B cell (primary cell): ENCODE measurements around the gene ANKRD13D. TPM values are rescaled to one million over a fixed set of nuclear protein-coding genes. Genes with fewer than 3 reads are reported as not detected.

Experiments
- ATAC-seq: fragments of 200-7000 bp; cut with Tn5 transposase; one replicate; pipeline ENCODE4 v1.10.0; 2021; ENCODE audit warnings: low read depth, mild to moderate bottlenecking, moderate number of reproducible peaks, moderate library complexity
- CTCF ChIA-PET: fragments of 350-600 bp; sonication (Branson Sonifier 250); formaldehyde crosslinking; loops from one replicate; lab custom pipeline; 2021; ENCODE audit warnings: antibody characterized with exemption, inconsistent platforms; lab: Charles Lee
- POLR2A ChIA-PET: fragments of 350-600 bp; sonication (Branson Sonifier 250); formaldehyde crosslinking; loops from one replicate; lab custom pipeline; 2021; ENCODE audit warnings: antibody characterized with exemption; lab: Charles Lee
- DNase-seq: peaks from one replicate; pipeline ENCODE4 v3.0.0; 2013
- H2AFZ ChIP-seq: 2 replicates; pipeline ENCODE4 v1.6.1; 2012; ENCODE audit warnings: mild to moderate bottlenecking, low read depth, low read length; ENCODE audit not compliant: insufficient read depth, poor library complexity, severe bottlenecking
- H3K27ac ChIP-seq, 2 donors: 1 replicate in 1 of 2; 2 replicates in 1 of 2; pipeline ENCODE4 v1.5.1; 2012 to 2013; ENCODE audit warnings: low read length in 2 of 2, mild to moderate bottlenecking in 2 of 2, moderate library complexity in 1 of 2
- H3K27me3 ChIP-seq, 4 experiments: fragments of 200-600 bp in 1 of 4; sonication (generic) in 1 of 4; replicated peaks in 1 of 4; 1 replicate in 2 of 4; 2 replicates in 2 of 4; pipeline versions ENCODE4 v1.6.1 to v1.7.0; 2013 to 2016; ENCODE audit warnings: low read length in 3 of 4, mild to moderate bottlenecking in 2 of 4, mixed read lengths in 1 of 4, moderate library complexity in 1 of 4; ENCODE audit not compliant: insufficient read depth in 4 of 4, control insufficient read depth in 3 of 4; ENCODE audit errors: control extremely low read depth in 1 of 4
- H3K36me3 ChIP-seq, 2 experiments: replicated peaks in 1 of 2; 1 replicate in 1 of 2; 2 replicates in 1 of 2; pipeline versions ENCODE4 v1.6.1 to v1.7.1; 2013; ENCODE audit warnings: low read length in 1 of 2; ENCODE audit not compliant: insufficient read depth in 2 of 2, control insufficient read depth in 1 of 2; ENCODE audit errors: control extremely low read depth in 1 of 2, extremely low read depth in 1 of 2
- H3K4me1 ChIP-seq, 2 donors: fragments of 200-600 bp in 1 of 2; sonication (generic) in 1 of 2; 1 replicate in 1 of 2; 2 replicates in 1 of 2; pipeline versions ENCODE4 v1.5.1 to v1.6.1; 2013 to 2017; ENCODE audit warnings: low read length in 2 of 2; ENCODE audit not compliant: control insufficient read depth in 2 of 2, insufficient read depth in 2 of 2
- H3K4me2 ChIP-seq: replicated peaks from 2 replicates; pipeline ENCODE3; 2012; ENCODE audit warnings: mild to moderate bottlenecking, low read depth, low read length; ENCODE audit not compliant: poor library complexity, severe bottlenecking
- H3K4me3 ChIP-seq, 5 experiments: fragments of 200-600 bp in 1 of 5; sonication (generic) in 1 of 5; 1 replicate in 3 of 5; 2 replicates in 2 of 5; pipeline versions ENCODE4 v1.5.1 to v1.7.0; 2011 to 2016; ENCODE audit warnings: low read length in 4 of 5, mild to moderate bottlenecking in 4 of 5, low read depth in 2 of 5, control low read depth in 1 of 5, moderate library complexity in 1 of 5; ENCODE audit not compliant: insufficient read depth in 1 of 5; ENCODE audit errors: control extremely low read depth in 1 of 5, extremely low read depth in 1 of 5
- H3K79me2 ChIP-seq: fragments of 200-600 bp; sonication (generic); one replicate; pipeline ENCODE4 v1.6.0; 2016; ENCODE audit warnings: low read length; ENCODE audit not compliant: control insufficient read depth, insufficient read depth
- H3K9ac ChIP-seq: fragments of 200-600 bp; sonication (generic); 2 replicates; pipeline ENCODE4 v1.6.1; 2017; ENCODE audit warnings: mild to moderate bottlenecking, low read length, moderate library complexity
- H3K9me3 ChIP-seq, 3 donors: one replicate each; pipeline versions ENCODE4 v1.6.1 to v1.7.1; 2013; ENCODE audit warnings: low read length in 2 of 3; ENCODE audit not compliant: control insufficient read depth in 2 of 3, insufficient read depth in 1 of 3; ENCODE audit errors: control extremely low read depth in 1 of 3
- H4K20me1 ChIP-seq: 2 replicates; pipeline ENCODE4 v1.6.0; 2012; ENCODE audit warnings: mild to moderate bottlenecking, low read length; ENCODE audit not compliant: insufficient read depth, control insufficient read depth, poor library complexity, severe bottlenecking
- H3K27ac Mint-ChIP-seq: one replicate; pipeline ENCODE4 v1.8.0; 2021; ENCODE audit warnings: mixed read lengths
- H3K27me3 Mint-ChIP-seq: one replicate; pipeline ENCODE4 v1.8.0; 2021; ENCODE audit warnings: mixed read lengths
- H3K4me1 Mint-ChIP-seq: one replicate; pipeline ENCODE4 v1.8.0; 2021; ENCODE audit warnings: mixed read lengths
- H3K4me3 Mint-ChIP-seq: one replicate; pipeline ENCODE4 v1.8.0; 2021; ENCODE audit warnings: mixed read lengths
- H3K9me3 Mint-ChIP-seq: one replicate; pipeline ENCODE4 v1.8.0; 2022; ENCODE audit warnings: mixed read lengths; ENCODE audit not compliant: insufficient read depth
- CTCF ChIP-seq: fragments of 200-600 bp; IDR thresholded peaks from one replicate; pipeline ENCODE4 v1.8.0; 2022; ENCODE audit warnings: antibody characterized with exemption, mild to moderate bottlenecking
- EZH2 ChIP-seq: IDR thresholded peaks from 2 replicates; pipeline ENCODE4 v1.6.1; 2012; ENCODE audit warnings: borderline replicate concordance, low read depth, mild to moderate bottlenecking, moderate library complexity, low read length; ENCODE audit not compliant: insufficient read depth, poor library complexity, severe bottlenecking
- WGBS: methylation state at CpG from one replicate; pipeline ENCODE4 v1.1.5; 2013; ENCODE audit warnings: missing lambda C conversion rate; ENCODE audit not compliant: insufficient coverage; 5-methylcytosine and 5-hydroxymethylcytosine counted together
- intact Hi-C: fragments of 100-400 bp; cut with micrococcal nuclease; formaldehyde crosslinking; loops from one replicate; pipeline ENCODE4 v1.10.0; 2022
- polyA plus RNA-seq: library from polyadenylated mRNA; depleted of rRNA; stranded (reverse); fragments of >200 nt; gene quantifications from 2 replicates; pipeline ENCODE4 v1.2.3, GENCODE V29; 2012
- total RNA-seq, 2 donors: library from RNA; stranded (reverse); fragments of 120-200 nt in 1 of 2; gene quantifications; 1 replicate in 1 of 2; 2 replicates in 1 of 2; pipeline versions ENCODE4 v1.2.3 to v1.2.4, GENCODE V29; 2013 to 2022

Gene ANKRD13D
- total and polyA plus RNA-seq, 2 donors (not counting 1 experiment from before 2014, with no cell fraction given), result 189 to 252 TPM

- Mint-ChIP-seq H3K9me3 (no peaks in the 10 kb centered on the region), H3K27me3 (no peaks in the 10 kb centered on the region), H3K4me3 (peak overlapping the region; percentile 96), H3K27ac (peak overlapping the region; percentile 99), H3K4me1 (peaks cover 43% of the 10 kb centered on the region)
- Histone ChIP-seq H3K9ac (peak overlapping the region; percentile 85), H3K9me3 (no peaks in the 10 kb centered on the region), H3K36me3 (peaks cover 0 to 27% of the 10 kb centered on the region in 2 experiments), H3K79me2 (peaks cover 55% of the 10 kb centered on the region), H3K27me3 (no peaks in the 10 kb centered on the region), H3K4me3 (peak overlapping the region; percentile 71 to 99 (median 82)), H3K4me1 (peaks cover 26 to 34% of the 10 kb centered on the region in 2 donors), H2AFZ (peak overlapping the region; percentile 34), H4K20me1 (peaks cover 46% of the 10 kb centered on the region), H3K4me2 (peak overlapping the region; percentile 88), H3K27ac (peak overlapping the region; percentile 86 to 91)
- TF ChIP-seq EZH2 (no peak), CTCF (no peak)
- intact Hi-C loops, result loop anchor here (1.0 to 5.0 kb wide), 5 partner anchors 27 to 267 kb away; partner anchors contain the start of genes CDK2AP2, KDM2A and PITPNM1
- POLR2A ChIA-PET, result interaction anchor here (0.6 to 2.4 kb wide), 19 partner anchors 10 to 409 kb away, joined by 3 to 13 read pairs (median 4); partner anchors contain the start of genes ANKRD13D, KDM2A, POLD4 and PTPRCAP
- WGBS, result under 1% methylated on average over 27 of the region's 31 CpGs
- peak; percentile 94 for ATAC-seq
- CTCF ChIA-PET, result interaction anchor here (0.6 to 3.9 kb wide), 19 partner anchors 10 to 159 kb away, joined by 3 to 30 read pairs (median 4); partner anchors contain the start of genes ANKRD13D, GRK2, KDM2A and POLD4
- DNase-seq, result peak; percentile 96
Measured at GRCh38 chr11:67239783-67240575, 49.1 kb upstream of the ANKRD13D start.
